Inferior parietal cortex (tissue), 1 donor: ENCODE data around the gene ATIC.
"Not testable (repeated sequence)": the region's sequence is repeated elsewhere in the genome, so short reads cannot be mapped to it uniquely, and the experiment has no call there.

Experiments used
- DNase-seq: peaks from one replicate; pipeline ENCODE4 v3.0.0-alpha.2; 2016; ENCODE audit errors: extremely low spot score

The ATIC gene

GRCh38 chr2:215311625-215312396, at the start of gene ATIC:
ATIC (plus strand) TSS chr2:215312059; CDS start chr2:215312143, 84 bp downstream.
- peak; percentile 85 for DNase-seq

GRCh38 chr2:215262303-215262702, 49.6 kb upstream of the ATIC start:
- DNase-seq = no peak

DNA sequence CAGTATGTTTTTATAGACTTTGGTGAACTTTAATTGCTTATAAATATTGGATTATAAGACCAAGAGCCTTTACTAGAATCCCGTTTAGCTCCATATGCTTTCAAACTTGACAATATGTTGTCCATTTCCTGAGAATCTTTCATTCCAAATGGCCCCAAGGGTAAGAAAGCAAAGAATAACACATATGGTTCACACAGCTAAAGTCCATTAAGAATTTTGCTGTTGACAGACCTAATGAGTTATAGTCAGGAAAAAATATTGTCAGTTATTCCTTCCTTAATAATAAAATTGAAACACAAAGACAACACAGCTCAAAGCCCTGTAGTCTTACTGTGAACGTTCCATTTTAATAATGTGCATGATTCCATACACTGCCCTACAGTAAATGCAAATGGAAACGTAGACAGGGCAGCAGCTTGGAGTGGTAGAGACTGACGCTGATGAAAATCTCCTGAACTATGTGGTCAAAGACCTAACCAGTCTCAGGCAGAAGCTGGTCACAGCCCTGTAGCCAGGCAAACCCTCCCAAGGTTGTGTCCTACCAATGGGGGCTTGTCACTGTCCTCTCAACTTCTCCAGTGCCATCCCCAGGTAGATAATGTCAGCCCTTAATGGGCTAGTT, 49.0 kb upstream of the ATIC start:
- no peak for DNase-seq

GRCh38 chr2:215264374-215264773, 47.5 kb upstream of the ATIC start:
- DNase-seq = no peak

DNA sequence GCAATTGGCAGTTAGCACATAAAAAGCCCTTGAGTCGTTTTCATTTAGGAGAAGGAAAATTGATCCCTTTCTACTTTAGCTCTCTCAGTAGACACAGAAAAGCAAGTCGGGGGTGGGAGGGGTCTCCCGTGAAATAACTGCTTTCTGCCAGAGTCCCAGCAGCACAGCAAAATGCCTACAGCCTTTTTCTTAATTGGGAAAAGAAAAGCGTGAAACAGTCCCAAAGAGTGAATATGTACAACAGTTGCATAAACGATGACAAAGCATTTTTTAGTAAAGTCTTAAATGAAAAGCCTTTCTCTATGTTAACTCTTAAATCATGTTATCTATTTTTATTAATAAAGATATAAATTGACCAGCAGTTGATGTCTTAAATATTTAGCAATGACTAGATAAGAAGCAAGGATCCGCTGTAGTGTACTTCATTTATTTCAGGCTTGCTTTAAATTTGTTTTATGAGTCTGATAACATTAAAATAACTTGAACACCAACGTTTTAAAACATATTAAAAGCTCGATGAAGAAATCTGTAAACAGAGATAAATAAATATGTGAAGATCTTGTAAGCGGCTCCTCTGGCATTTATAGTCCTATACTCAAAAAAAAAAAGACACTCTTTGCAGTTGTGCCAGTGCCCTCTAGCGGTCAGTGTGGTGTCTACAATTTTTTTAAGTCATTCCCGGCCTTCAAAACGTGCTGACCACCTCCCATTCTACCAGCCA, 42.3 kb upstream of the ATIC start:
- peak; percentile 92 for DNase-seq

- no peak for DNase-seq
Measured at GRCh38 chr2:215270118-215270451, 41.8 kb upstream of the ATIC start.

DNA sequence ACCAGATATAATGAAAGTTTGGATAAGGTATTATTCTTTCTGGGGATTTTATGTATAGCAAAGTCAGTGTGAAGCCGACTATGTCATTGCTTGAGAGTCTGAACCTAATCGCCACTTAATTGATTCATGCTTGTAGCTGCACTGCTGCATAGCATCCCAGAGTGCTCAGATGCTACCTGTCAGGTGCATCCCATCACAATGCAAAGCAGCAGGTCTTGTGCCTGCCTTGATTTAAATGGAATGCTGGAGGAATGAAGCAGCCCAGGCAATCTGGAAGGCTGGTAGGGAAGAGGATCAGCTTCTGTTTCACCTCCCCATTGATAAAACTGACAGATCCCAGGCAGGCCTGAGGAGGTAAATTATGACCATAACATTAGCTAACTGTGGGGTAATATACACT, 40.4 kb upstream of the ATIC start:
- DNase-seq = no peak

DNA sequence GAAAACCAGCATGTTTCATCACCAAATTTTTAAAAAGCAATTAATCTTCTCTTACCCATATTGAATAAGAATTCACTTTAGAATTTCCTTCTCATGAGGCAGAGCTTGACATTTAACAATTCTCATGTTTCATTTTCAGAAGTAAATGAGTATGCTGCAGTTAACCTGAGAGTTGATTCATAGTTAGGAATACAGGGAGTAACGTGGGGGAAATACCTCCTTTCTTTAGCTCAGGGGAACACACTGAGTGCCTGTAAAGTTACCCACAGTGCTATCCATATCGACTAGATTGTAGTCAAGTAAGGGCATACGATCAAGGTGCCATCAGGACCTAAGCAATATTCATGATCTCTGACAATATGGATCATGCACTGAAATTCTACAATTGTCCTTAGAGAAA, 38.9 kb upstream of the ATIC start:
- no peak for DNase-seq

GRCh38 chr2:215274829-215275228, 37.0 kb upstream of the ATIC start:
- DNase-seq = no peak

GRCh38 chr2:215275824-215276223, 36.0 kb upstream of the ATIC start:
- DNase-seq = no peak

DNA sequence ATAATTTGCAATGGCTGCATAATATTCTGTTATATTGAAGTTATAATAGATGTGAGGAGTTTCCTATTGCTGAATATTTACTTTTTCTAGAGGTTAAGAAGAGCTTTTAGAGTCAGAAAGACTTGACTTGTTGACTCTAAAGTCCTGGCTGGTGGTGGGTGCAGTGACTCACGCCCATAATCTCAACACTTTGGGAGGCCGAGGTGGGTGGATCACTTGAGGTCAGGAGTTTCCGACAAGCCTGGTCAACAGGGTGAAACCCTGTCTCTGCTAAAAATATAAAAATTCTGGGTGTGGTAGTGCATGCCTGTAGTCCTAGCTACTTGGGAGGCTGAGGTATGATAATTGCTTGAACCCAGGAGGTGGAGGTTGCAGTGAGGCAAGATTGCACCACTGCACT, 33.9 kb upstream of the ATIC start:
- no peak for DNase-seq

DNA sequence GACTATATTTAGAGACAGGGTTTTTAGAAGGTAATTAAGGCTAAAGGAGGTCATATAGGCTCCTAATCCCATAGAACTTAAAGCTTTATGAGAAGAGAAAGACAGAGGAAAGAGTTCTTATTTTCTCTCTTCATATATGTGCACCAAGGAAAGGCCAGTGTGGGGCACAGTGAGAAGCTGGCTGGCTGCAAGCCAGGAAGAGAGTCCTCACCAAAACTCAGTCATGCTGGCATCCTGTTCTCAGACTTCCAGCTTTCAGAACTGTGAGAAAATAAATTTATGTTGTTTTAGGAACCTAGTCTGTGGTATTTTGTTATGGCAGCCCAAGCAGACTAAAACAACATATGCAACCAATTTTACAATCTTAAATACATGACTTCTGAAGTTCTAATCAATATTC, 31.5 kb upstream of the ATIC start:
- DNase-seq = no peak

DNA sequence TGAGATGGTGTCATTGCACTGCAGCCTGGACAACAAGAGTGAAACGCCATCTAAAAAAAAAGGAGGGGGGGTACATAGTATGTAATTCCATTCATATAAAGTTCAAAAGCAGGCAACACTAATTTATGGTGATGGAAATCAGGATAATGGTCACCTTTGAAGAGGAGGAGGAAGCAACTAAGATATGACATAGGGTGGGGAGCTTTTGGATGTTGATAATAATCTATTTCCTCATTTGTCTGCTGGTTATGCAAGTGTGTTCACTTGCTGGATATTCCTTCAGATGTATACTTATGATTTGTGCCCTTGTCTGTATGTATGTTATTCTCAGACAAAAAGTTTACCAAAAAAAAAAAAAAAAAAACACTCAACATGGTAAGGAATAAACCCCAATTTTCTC, 28.6 kb upstream of the ATIC start:
- DNase-seq = no peak

DNA sequence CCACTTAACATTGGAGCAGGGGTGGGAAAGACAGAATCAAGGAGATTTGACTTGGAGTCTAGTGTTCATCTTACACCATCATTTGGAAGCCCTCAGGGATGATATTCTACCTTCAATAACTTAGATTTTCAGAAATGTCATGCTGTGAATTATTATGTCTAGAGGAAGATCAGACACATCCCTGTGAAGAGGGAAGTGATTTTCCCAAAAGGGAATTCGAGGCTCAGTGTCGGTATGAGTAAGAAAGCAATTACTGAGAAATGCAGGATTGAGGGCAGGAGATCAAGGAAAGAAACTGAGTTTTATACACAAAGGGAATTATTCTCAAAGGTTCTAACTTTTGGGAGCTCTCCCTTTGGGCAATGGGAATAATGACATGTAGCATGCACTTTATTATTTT, 25.6 kb upstream of the ATIC start:
- no peak for DNase-seq

DNA sequence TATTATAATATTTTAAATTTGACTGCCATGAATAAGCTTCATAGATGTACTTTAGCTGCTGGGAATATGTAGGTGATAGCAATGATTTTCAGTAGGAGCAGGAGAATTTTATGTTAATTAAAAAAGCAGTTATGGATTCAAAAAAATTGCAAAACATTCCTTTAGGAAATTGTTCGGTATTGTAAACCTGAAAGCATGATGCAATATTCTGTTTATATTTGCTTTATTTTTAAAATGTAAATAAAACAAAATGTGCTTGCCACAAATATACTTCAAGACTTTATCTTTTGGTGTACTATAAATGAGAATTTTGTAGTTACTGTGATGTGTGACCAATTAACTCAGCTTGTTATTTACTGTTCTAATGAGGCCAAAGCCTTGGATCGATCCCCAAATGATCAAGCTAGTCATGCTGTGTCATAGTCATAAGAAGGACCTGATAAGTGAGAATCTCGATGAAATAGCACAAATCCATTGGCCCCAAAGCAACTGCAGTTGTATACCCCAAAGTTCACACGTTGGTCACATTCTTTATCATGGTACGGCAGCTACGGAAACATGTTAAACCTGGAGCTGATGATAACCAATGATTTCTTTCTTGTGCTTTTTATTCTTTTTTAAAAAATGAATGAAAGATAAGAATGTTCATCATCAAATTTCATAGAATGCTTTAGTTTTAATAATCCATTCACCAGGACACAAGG, 23.6 kb upstream of the ATIC start:
- DNase-seq = no peak

DNA sequence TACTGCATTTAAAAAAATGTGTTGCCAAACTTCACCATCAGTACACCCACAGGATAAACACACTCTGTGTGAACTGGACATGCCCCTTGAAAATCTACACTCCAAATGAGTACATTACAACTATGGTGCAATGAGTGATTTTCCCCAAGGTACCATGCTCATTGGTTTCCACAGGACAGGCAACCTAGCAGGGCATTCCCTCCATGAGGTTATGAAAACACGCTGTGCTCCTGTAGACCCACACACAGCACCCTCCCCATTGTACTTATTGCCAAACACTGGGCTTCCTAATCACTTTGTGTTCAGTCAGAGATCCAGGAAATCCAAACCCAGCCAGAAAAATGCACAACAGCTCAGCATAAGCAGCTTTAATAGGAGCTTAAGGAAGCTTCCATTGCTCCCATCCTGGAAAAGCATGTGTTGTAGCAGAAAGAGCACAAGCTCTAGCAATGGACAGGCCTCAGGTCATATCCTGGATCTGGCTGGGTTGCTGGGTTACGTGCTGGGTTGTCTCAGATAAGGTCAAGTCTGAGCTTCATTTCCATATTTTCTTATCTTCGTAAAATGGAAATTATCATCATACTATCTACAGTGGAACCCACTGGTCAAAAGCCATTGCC, 20.8 kb upstream of the ATIC start:
- DNase-seq = no peak

- DNase-seq = no peak
Measured at GRCh38 chr2:215293879-215294278, 18.0 kb upstream of the ATIC start.

GRCh38 chr2:215299337-215299859, 12.5 kb upstream of the ATIC start:
- DNase-seq = no peak

GRCh38 chr2:215301994-215302393, 9.9 kb upstream of the ATIC start:
- no peak for DNase-seq

- not testable (repeated sequence) for DNase-seq
Measured at GRCh38 chr2:215311259-215311624, 617 bp upstream of the ATIC start.

DNA sequence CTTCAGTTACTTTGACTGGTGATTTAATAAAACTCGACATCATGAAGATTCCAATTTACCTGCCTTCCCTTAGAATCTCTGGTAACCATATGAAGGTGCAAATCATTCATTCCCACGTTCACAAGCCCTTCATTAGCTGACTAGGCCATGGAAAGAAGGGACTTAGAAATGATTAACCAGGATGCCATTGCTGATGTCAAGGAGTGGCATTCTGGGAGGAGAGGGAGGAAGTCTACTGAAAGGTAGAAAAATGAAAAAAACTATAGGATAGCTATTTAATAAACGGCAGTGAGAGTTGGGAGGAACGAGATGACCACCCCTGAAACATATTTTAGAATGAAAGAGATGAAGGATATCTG, 1.4 kb downstream of the ATIC start:
- DNase-seq = no peak

DNA sequence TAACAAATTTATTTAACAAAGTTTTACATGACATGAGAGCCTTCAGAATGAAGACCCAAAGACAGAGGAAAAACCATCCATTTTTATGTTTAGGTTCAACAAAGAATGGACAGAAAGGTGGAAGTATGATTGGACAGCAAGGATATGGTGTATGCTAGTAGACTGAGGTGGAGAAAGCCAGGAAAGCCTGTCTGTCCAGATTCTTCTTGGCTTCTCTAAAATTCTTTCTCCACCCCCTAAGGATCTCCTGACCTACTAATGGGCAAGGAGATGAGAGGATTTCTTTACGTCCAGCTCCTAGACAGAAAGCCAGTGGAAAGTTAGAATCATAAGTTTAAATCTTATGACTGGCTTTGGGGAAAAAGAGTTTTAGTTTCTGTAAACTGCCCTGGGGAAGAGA, 3.0 kb downstream of the ATIC start:
- no peak for DNase-seq
